HUES64 (cell line): ENCODE data around the gene TBPL1. TPM values are rescaled to one million over a fixed set of nuclear protein-coding genes. Genes with fewer than 3 reads are reported as not detected.
"Not testable (repeated sequence)": the region's sequence is repeated elsewhere in the genome, so short reads cannot be mapped to it uniquely, and the experiment has no call there.

Experiments
- H3K27ac ChIP-seq: 2 replicates; pipeline ENCODE4 v1.7.0; 2013; ENCODE audit warnings: low read depth, low read length, inconsistent platforms
- H3K27me3 ChIP-seq: 2 replicates; pipeline ENCODE4 v1.6.1; 2013; ENCODE audit warnings: mild to moderate bottlenecking, low read length; ENCODE audit not compliant: insufficient read depth
- H3K36me3 ChIP-seq: 2 replicates; pipeline ENCODE4 v1.6.1; 2013; ENCODE audit warnings: mild to moderate bottlenecking, low read length; ENCODE audit not compliant: insufficient read depth
- H3K4me1 ChIP-seq: 2 replicates; pipeline ENCODE4 v1.6.1; 2013; ENCODE audit warnings: mild to moderate bottlenecking, low read length, moderate library complexity; ENCODE audit not compliant: insufficient read depth
- H3K4me3 ChIP-seq: 2 replicates; pipeline ENCODE4 v1.5.1; 2013; ENCODE audit warnings: mild to moderate bottlenecking, low read length, moderate library complexity
- H3K9ac ChIP-seq: 2 replicates; pipeline ENCODE4 v1.6.1; 2013; ENCODE audit warnings: mild to moderate bottlenecking, low read depth, low read length
- H3K9me3 ChIP-seq: 2 replicates; pipeline ENCODE4 v1.6.1; 2013; ENCODE audit warnings: low read depth, low read length; ENCODE audit not compliant: insufficient read depth
- WGBS: fragments of 150-250, 120-280 bp; methylation state at CpG from one replicate; pipeline ENCODE4 v1.1.7; 2013; ENCODE audit warnings: missing lambda C conversion rate; 5-methylcytosine and 5-hydroxymethylcytosine counted together
- polyA plus RNA-seq, 2 experiments: library from polyadenylated mRNA; stranded (reverse); fragments of 50-300 nt; gene quantifications; one replicate each; pipeline ENCODE4 v1.2.3, GENCODE V29; 2013

The TBPL1 gene
- polyA plus RNA-seq (2013, experiment 1 of 2): 68.7 TPM
- 68.2 TPM for polyA plus RNA-seq (2013, experiment 2 of 2)

DNA sequence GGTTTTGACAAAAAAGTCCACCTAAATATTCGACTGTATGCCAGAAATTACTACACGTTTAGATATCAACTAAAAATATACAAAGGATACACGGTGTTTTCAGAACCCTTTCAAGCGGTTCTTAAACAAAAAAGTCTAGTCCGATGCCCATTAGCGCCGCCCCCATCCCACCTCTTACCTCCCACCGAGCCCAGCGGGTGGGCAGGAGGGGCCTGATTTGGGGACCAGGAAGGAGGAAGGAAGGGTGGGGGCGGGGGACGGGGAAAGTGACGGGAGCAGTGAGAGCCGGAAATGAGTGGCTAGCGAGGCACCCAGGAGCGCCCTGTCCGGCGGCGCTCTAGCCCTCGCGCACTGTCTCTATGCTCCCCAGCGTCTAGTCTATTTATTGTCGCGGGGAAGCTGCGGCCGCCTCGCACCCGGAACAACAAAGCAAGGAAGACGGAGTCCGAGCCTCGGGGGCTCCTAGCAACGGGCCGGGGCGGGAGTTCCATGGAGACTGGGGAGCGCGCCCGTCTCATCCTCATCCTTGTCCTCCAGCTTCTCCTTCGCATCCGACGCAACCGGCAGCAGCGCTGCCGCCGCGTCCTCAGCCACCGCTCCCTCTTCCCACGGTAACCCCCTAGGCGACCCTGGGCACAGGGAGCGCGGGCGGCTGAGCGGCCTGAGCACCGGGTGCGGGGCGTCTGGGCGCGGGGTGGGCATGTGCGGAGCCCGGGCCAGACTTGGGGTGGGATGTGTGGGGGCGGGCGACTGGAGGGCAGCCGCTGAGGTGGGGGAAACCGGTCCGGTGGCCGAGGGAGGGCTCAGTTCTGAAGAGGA lies at the start of gene TBPL1:
TBPL1 (plus strand) TSS at position 410 of the 819 bp plus-strand sequence. CDS start 26,902 bp downstream, outside the sequence.
- under 1% methylated on average over 59 of the region's 64 CpGs for WGBS
- H3K27ac ChIP-seq: peak within 1 kb of the TSS; percentile 74

DNA sequence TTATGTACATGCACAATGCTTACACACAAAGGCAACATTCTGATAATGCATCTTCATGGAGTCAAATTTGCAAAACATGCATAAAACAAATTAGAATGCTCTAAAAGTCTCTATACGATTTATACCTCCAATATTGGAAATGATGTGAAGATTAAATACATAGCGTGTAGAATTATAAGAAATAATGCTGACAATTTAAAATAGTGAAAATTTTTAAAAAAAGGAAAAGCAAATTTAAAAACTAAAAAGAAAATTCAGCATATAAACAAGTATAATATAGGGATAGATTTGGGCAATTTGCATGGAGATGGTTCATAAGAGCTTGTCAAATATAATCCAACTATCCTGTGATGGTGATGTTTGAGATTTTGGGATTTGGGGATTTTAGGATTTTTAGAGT lies 49.2 kb upstream of the TBPL1 start:
- H3K27ac ChIP-seq: no peak overlapping the region
- no peak overlapping the region for H3K4me3 ChIP-seq
- H3K4me1 ChIP-seq: no peaks in the 10 kb centered on the region
- H3K9ac ChIP-seq: no peak overlapping the region
- H3K27me3 ChIP-seq: peaks cover under 1% of the 10 kb centered on the region
- WGBS: no CpG with 5 or more reads among the region's 2 CpGs
- H3K36me3 ChIP-seq: no peaks in the 10 kb centered on the region
- no peaks in the 10 kb centered on the region for H3K9me3 ChIP-seq

More for the DNA sequence above, at the start of gene TBPL1:
- H3K4me3 ChIP-seq: peak within 1 kb of the TSS; percentile 93
- no peaks in the 10 kb centered on the region for H3K36me3 ChIP-seq
- H3K27me3 ChIP-seq: peaks cover 12% of the 10 kb centered on the region; the same call in 1 of the 2 replicates
- no peaks in the 10 kb centered on the region for H3K9me3 ChIP-seq
- peaks cover 23% of the 10 kb centered on the region for H3K4me1 ChIP-seq
- H3K9ac ChIP-seq: peak within 1 kb of the TSS; percentile 88

DNA sequence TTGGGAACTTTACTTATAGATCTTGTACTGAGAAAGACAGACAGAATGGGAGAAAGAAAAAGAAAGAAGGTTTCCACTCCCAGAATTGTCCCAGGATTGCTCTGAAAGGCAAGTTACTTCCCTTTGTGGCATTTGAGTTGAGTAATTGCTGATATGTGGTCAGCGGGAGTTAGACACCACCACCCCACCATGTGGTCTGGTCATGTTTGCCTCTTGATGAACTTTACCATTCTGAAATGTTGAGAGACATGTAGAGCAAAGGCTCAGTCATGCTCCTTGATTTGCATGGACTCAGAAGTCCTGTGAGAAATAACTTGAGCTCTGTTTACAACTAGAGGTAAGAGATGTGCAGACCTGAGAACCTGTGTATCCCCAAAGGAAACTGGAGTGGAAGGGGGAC lies 47.0 kb upstream of the TBPL1 start:
- 86% methylated on average over 1 of the region's 1 CpG for WGBS
- Histone ChIP-seq H3K27me3 (no peaks in the 10 kb centered on the region), H3K9me3 (no peaks in the 10 kb centered on the region), H3K27ac (no peak overlapping the region), H3K36me3 (no peaks in the 10 kb centered on the region), H3K4me1 (no peaks in the 10 kb centered on the region), H3K4me3 (no peak overlapping the region), H3K9ac (no peak overlapping the region)

DNA sequence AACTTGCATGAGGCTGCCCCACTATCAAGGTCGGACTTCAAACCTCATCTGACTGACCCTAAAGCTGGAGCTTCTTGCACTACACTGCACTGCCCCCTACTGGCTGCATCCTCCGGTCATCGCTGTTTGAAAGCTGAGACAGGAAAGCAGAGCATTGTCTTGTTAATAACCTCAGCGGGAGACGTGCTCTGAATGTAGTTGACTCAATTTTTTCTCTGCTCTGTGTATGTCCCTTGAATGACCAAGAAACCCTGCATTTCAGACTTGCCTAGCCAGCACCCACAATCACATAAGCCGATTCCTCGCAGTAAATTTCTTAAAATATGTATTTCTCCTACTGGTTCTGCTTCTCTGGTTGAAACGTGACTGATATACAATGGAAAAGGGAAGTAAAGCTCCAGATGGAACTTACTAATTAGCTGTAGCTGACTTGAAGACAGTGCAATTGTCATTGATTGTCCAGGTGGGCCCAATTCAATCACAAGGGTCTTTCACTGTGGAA lies 36.3 kb upstream of the TBPL1 start:
- Histone ChIP-seq H3K9me3 (peaks cover 9% of the 10 kb centered on the region; the same call in 1 of the 2 replicates), H3K4me1 (peaks cover 21% of the 10 kb centered on the region), H3K27ac (peak overlapping the region; percentile 33), H3K27me3 (no peaks in the 10 kb centered on the region), H3K36me3 (no peaks in the 10 kb centered on the region), H3K9ac (no peak overlapping the region), H3K4me3 (peak overlapping the region; percentile 36)
- 3% methylated on average over 7 of the region's 8 CpGs for WGBS

DNA sequence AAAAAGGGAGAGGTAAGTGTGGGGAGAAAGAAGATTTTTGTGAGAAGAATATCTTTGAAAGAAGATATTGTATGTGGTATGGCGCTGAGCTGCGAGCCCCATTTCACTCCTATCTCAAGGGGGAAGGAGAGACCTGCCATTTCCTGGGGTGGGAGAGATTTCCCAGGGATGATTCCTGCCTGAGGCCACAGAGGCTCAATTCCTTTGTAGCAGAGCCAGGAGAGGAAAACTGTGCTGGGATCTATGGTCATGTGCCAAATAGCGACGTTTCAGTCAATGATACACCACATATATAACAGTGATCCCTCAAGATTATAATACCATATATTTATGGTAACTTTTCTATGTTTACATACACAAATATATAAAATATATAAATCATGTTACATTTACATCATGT lies 35.2 kb upstream of the TBPL1 start:
- Histone ChIP-seq H3K9me3 (peaks cover 9% of the 10 kb centered on the region; the same call in 1 of the 2 replicates), H3K27ac (no peak overlapping the region), H3K27me3 (no peaks in the 10 kb centered on the region), H3K36me3 (no peaks in the 10 kb centered on the region), H3K9ac (no peak overlapping the region), H3K4me1 (peaks cover 21% of the 10 kb centered on the region), H3K4me3 (no peak overlapping the region)
- WGBS: 88% methylated on average over 2 of the region's 4 CpGs

DNA sequence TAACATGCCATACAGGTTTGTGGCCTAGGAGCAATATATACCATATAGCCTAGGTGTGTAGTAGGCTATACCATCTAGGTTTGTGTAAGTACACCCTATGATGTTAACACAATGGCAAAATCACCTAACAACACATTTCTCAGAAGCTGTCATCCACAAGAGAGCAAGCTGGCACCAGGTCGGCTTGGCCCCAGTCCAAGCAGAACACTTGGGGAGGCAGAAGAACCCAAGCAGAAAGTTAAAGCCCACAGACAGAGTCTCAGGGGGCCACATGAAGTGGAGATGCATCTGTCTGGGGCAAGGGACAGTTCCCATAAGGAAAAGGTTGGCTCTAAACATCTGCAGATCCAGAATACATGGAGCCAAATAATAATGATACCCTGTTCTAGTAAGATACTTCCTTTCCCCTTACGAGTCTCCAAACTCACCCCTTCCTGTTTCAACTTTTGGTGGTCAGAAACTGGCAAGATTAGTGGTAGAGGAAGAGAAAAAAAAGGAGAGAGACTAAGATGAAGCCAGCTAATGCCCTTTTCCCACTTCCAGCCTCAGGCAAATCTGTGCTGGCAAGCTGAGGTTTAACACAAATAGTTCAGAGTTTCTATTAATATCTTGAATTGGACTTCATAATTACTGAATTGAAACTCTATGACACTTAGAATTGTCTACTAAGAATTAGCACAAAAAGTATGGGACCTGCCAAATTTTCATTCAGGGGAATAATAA lies 34.7 kb upstream of the TBPL1 start:
- Histone ChIP-seq H3K36me3 (no peaks in the 10 kb centered on the region), H3K4me1 (peaks cover 21% of the 10 kb centered on the region), H3K27ac (no peak overlapping the region), H3K9ac (no peak overlapping the region), H3K27me3 (no peaks in the 10 kb centered on the region), H3K9me3 (peaks cover 5% of the 10 kb centered on the region; the same call in 1 of the 2 replicates), H3K4me3 (no peak overlapping the region)
- WGBS: 88% methylated on average over 1 of the region's 2 CpGs

DNA sequence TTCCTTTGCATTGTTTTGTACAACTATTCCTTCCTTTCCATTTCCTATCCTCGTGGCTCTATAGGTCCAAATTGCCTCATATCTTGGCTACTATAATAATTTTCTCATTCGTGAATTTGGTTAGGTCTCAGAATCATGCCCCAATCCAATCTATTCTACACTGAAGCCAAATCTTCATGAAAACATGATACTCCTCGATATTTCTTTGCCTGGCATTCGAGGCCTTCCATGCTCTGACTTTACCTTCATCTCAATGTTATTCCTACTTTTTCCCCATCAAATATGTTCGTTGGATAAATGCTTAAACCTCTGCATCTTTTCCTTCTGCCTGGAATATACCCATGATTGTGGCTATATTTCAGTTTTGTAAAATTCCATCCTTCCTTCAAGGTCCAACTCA lies 33.7 kb upstream of the TBPL1 start:
- Histone ChIP-seq H3K27me3 (no peaks in the 10 kb centered on the region), H3K4me1 (peaks cover 24% of the 10 kb centered on the region), H3K36me3 (no peaks in the 10 kb centered on the region), H3K4me3 (no peak overlapping the region), H3K9me3 (no peaks in the 10 kb centered on the region), H3K27ac (no peak overlapping the region), H3K9ac (no peak overlapping the region)
- 92% methylated on average over 5 of the region's 5 CpGs for WGBS

DNA sequence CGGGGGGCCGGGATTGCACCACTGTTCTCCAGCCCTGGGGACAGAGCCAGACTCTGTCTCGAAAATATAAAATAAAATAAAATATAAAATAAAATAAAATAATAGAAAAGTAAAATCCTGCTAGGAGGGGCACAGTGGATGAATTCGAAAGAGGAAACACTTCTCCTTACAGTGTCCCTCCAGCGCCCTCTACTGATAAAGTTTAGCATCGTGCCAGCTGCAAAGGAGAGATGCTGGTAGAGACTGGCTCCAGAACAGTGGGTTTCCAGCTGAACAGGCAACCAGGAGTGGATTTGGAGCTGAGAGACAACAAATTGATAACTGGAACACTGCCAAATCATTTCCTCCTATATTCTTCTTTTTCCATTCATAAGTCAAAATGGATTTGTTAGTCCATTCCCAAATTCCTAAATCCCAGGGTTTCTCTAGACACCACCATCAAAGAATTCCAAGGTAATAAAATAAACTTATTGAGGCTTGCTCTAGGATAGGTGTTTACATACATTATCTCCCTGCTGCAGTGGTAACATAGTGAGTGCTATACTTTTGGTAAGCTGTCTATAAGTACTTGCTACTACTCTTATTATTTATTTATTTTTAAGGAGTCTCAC lies 31.7 kb upstream of the TBPL1 start:
- H3K4me1 ChIP-seq: peaks cover 26% of the 10 kb centered on the region
- H3K27ac ChIP-seq: no peak overlapping the region
- H3K36me3 ChIP-seq: no peaks in the 10 kb centered on the region
- WGBS: 46% methylated on average over 4 of the region's 6 CpGs
- no peak overlapping the region for H3K9ac ChIP-seq
- no peaks in the 10 kb centered on the region for H3K27me3 ChIP-seq
- no peaks in the 10 kb centered on the region for H3K9me3 ChIP-seq
- no peak overlapping the region for H3K4me3 ChIP-seq

DNA sequence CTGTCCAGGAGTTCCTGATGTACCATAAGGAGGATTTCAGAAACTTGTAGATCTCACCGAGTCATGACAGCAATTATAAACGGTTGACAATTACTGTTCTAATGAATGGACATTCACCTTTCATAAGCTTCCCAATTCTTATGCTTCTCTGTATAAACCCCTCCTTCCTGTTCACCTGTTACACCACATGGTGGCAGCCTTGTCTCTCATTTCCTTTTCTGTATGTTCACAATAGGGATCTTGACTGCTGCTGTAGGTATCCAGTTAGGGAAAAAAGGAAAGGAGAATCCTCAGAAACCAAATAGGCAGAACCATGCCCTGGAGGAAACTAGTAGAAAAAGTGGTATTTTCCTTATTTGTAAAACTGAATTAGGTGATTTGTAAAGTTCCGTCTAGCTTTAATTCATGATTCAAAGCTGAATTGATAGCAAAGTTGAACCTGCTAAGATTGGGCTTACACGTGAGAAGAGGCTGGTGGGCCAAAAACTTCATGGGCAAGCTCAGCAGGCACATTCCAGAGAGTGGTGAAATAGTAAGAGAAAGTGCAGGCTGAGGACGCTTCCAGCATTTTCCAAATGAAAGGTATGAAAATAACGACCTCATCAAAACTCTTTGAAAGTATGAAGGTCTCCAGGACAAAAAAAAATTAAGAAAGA lies 29.0 kb upstream of the TBPL1 start:
- Histone ChIP-seq H3K27ac (peak overlapping the region; percentile 8; the same call in 1 of the 2 replicates), H3K4me1 (peaks cover 8% of the 10 kb centered on the region), H3K27me3 (no peaks in the 10 kb centered on the region), H3K36me3 (no peaks in the 10 kb centered on the region), H3K9ac (0 out of 2 replicates have a peak overlapping the region, but pooled peaks have one; percentile 7), H3K9me3 (no peaks in the 10 kb centered on the region), H3K4me3 (peak overlapping the region; percentile 33)
- WGBS: 14% methylated on average over 5 of the region's 6 CpGs

DNA sequence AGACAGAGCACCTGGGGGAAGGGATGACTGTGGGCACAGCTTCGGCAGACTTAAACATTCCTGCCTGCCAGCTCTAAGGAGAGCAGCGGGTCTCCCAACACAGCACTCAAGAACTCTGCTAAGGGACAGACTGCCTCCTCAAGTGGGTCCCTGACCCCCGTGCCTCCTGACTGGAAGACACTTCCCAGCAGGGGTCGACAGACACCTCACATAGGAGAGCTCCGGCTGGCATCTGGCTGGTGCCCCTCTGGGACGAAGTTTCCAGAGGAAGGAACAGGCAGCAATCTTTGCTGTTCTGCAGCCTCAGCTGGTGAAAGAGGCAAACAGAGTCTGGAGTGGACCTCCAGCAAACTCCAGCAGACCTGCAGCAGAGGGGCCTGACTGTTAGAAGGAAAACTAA lies 21.8 kb upstream of the TBPL1 start:
- WGBS: 86% methylated on average over 6 of the region's 6 CpGs
- H3K9me3 ChIP-seq: not testable (repeated sequence)

More for the DNA sequence above, 21.8 kb upstream of the TBPL1 start:
- H3K4me3 ChIP-seq, H3K27ac ChIP-seq, H3K36me3 ChIP-seq, H3K4me1 ChIP-seq, H3K27me3 ChIP-seq, H3K9ac ChIP-seq: not testable (repeated sequence)
